ENCODE measurements around the gene ZNF205.
"Not testable (repeated sequence)": the region's sequence is repeated elsewhere in the genome, so short reads cannot be mapped to it uniquely, and the experiment has no call there.

GRCh38 chr16:3139561-3139960, 27.2 kb downstream of the ZNF205 start:
- not testable (repeated sequence) for TF ChIP-seq MXI1 (IDR thresholded peaks at IDR 0.05; ENCODE audit: borderline replicate concordance, low read depth, low read length); CEBPB (IDR thresholded peaks at IDR 0.05; ENCODE audit: low read depth, low read length); CTCF (conservative IDR thresholded peaks at IDR 0.05; ENCODE audit: low read depth, low read length); RCOR1 (IDR thresholded peaks at IDR 0.05; ENCODE audit: insufficient replicate concordance, low read length); MAZ (IDR thresholded peaks at IDR 0.05; ENCODE audit: borderline replicate concordance, low read depth, low read length); NFE2L2 (IDR thresholded peaks at IDR 0.05; ENCODE audit: low read depth, low read length); POLR2A (IDR thresholded peaks at IDR 0.05; ENCODE audit: low read depth, low read length)
